ENCODE data around the gene CMKLR1.

The CMKLR1 gene

GRCh38 chr12:108335349-108336119 lies 3.6 kb downstream of the CMKLR1 start:
- no peak for ATAC-seq
- DNase-seq: no peak

DNA sequence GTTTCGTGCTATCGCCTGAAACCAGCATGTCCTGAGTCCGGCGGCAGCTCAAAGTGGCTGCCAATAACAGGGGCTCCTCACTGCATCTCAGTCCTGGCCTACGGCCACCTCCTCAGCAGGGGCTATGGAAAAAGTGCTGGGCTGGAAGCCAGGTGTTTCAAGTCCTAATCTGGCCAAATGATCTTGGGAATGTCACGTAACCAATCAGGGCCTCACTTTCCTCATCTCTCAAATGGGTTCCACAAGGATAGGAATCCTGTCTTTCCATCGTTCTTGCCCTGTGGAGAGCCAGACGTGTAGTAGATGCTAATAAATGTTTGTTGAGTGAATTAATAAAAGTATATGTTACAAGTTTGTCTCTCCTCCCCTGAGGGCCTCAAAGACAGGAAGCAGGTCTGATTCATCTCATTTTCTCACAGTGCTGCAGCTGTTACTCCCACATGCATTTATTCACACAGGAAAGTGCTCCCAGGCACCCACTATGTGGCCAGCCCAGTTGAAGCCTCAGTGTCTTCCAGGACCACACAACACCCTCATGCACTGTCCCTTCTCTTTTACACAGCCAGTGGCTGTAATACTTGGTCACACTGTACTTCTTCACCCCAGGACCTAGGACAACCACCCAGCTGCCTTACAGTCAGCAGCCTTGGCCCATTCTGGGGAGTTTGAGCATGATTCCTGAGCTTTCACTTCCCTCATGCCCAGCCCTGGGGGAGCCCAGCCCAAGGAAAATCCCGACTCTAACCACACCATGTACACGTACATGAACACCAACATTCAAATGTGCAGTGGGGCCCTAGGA lies 5.0 kb downstream of the CMKLR1 start:
- DNase-seq (no peak), ATAC-seq (peak; percentile 53)

DNA sequence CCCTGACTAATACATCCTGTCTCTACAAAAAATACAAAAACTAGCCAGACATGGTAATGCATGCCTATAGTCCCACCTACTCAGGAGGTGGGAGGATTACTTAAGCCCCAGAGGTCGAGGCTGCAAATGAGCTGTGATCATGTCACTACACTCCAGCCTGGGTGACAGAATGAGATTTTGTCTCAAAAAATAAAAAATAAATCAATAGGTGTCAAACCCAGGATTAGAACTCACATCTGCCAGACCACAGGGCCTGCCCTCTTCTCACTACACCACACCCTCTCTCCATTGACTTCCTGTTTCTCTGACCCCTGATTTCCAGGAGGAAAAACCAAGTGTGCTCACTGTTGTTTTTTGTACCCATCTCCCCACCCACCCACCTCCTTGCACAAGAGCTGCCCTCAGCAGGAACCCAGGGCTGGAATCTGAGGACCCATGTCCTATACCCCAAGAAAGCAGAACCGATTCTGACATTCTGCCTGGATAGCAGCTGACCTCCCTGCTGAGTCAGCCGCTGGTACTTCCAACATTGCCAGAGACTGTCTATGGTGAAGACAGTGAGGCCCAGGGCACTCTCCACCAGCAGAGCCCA lies 6.2 kb downstream of the CMKLR1 start:
- ATAC-seq (peak; percentile 15), DNase-seq (no peak)

DNA sequence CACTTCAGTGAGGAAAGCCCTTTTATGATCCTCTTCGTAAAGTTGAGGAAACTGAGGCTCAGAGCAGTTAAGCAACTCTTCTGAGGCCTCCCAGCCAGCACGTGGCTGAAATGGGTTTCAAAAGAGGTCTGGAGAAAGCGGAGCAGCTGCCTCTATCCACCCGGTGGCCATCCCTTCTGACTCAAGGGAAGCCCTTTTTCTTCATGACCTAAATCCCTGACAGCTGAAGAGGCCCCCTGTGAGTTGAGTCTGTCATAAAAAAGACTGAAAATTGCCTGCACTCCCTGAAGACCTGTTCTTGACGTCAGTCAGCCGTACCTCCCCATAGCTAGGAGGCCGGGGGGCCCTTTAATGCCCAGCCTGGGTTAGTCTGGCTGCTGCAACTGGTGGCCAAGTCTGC lies 10.7 kb downstream of the CMKLR1 start:
- DNase-seq (no peak), ATAC-seq (no peak)

DNA sequence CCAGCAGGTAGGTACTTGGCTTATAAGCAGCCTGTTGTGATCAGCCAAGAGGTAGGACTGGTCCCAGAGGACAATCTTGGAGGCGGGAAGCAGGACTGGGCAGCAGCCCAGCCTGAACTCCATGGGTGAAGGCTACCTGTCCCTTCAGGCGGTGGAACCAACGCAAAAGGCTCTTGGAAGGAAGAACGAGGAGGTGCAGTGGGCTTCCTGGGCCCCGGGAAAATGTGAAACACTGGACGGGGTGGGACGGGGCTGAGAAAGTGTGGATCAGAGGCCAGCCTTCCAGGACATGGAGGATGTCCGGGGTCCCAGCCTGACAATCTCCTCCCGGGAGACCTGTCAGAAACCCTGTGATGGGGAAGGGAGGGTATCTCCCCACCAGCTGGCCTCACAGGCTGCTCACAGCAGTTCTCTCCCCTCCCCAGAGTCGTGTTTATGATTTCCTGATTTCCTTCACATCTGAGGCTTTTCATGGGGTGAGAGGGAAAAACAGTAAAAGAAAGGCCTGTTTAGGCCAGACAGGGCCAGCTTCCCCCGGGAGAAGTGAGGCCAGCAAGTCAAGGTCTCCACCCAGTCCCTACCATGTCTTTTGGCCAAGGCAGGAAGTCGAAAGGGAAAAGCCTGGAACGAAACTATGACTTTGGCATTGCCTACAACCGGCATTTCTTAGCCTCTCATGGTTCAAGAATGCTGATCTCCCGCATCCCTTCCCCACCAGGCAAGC lies 11.3 kb downstream of the CMKLR1 start:
- no peak for ATAC-seq
- no peak for DNase-seq

DNA sequence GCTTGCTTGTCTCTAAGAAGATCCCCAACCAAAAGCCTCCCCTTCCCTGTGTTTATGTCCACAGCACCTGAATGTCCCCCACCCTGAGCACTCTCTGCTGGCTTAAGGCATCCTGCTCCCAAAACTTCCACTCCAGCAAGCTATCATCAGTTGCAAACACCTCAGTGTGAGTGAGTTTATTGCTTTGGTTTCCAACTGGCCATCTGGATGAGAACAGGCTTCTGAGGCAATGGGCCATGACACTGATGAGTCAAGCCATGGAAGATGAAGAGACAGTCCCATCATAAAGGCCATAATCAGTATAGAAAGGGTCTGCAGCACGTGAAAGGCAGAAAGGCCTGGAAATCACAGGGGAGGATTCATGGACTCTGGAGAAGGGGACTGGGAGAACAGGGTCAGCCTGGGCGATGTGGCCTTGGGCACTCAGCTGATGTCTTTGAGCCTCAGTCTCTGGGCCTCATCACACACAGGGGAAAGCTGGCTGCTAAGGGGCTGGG lies 12.8 kb downstream of the CMKLR1 start:
- no peak for DNase-seq
- ATAC-seq: no peak

DNA sequence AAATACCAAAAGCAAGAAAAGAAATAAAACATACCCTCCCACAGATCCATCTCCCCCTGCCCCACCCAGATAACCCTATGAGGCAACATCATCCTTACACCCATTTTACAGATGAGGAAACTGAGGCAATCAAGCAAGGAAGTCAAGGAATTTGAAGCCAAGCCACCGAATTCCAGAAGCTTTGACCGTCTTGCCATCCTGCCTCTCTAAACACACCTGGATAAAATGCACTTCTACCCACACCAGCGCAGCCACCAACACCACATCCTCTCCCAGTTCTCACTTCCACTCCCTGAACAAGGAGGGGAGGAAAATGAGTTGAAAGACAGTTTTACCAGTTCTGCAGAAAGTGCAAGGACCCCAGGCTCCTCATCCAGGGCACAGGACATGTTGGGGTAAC lies 13.6 kb downstream of the CMKLR1 start:
- ATAC-seq: no peak

DNA sequence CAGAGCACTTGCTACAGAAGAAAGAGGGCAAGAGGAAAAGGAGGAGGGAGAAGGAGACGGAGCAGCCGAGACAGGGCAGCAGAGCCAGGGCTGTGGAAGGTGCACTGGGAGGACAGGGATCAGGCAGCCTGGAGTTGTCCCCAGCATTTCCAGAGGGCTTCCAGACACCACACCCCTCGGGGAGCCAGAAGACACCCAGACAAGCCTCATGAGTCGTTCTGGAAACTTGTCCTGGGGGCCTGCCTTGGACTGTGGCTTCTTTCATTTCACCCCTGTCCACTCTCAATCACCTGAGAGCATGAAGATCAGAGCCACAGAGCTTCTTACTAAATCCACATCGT lies 14.1 kb downstream of the CMKLR1 start:
- DNase-seq (no peak), ATAC-seq (no peak)

More for the DNA sequence above, 13.6 kb downstream of the CMKLR1 start:
- DNase-seq: no peak

DNA sequence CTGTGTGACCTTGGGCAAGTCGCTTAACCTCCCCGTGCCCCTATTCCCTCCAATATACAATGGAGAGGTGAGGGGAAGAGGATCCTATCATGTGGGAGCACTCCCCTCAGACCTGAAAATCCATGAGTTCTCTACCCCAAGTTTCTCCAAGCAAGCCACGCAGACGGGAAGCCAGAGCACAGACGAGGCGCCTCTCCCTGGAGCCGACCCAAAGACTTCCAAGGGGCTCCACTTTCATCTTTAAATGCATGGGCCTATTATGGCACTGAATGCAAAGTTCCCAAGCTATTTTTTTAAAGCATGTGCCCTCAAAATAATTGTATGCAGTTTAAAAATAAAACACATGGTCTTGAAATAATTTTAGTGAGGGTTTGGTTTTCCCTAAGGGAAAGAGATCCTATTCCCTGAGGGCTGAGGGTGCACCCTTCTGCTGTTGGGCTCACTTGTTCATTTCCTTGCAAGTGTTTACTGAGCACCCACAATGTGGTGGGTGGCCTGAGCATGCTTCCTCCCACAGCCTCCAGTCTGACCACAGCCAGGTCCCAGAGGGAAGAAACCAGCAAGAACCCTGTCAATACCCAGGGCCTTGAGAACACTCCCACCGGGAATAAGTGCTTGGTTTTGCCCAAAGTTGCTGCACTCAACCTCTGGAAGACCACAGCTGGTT lies 14.6 kb downstream of the CMKLR1 start:
- no peak for ATAC-seq
- no peak for DNase-seq

GRCh38 chr12:108323581-108323980 lies 15.5 kb downstream of the CMKLR1 start:
- no peak for DNase-seq
- ATAC-seq: no peak

- DNase-seq: no peak
- no peak for ATAC-seq
Measured at GRCh38 chr12:108322998-108323397, 16.1 kb downstream of the CMKLR1 start.

DNA sequence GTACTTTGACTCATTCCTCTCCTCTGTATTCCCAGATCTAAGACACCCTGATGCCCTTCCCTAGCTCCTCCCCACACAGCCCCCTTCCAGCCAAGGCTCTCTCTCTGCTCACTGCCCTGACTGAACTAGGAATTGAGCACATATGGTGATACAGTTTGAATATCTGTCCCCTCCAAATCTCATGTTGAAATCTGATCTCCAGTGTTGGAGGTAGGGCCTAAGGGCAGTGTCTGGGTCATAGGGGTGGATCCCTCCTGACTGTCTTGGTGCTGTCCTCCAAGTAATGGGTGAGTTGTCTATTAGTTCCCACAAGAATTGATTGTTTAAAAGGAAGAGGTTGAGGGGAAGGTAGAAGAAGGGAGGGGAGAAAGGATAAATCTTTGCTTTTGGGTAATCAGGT lies 17.4 kb downstream of the CMKLR1 start:
- DNase-seq: no peak

DNA sequence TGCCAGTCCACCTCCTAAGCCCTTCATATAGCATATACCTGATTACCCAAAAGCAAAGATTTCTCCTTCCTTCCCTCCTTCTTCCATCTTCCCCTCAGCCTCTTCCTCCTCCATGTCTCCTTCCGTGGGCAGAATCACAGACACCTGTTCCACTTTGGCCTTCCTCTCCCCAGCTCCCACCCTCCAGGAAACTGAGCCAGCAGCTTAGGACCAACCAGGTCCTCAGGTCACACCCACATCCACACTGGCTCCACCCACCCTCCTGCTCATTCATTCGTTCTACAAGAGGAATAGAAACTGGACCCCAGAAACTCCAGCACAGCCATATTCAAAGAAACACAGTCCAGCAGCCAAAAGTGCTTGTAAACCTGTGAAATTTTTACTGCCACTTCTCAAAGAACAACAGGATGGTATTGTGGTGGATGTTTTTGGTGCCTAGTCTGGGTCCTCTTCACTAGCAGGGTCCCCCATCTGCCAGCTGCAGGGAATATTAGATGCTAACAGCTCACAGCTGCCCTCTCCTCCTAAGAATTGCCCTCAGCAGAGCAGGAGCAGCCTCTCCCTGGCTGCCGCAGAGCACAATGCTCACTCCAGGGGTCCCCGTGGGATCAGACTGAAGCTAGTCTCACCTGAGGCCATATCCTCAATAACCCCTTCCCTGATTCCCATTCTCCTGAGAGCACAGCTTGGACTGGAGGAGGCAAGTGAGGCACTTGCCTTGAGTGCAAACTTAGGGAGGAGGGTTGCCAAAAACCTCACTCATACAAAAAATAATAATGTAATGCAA lies 18.4 kb downstream of the CMKLR1 start:
- no peak for ATAC-seq
- no peak for DNase-seq

More for the DNA sequence above, 17.4 kb downstream of the CMKLR1 start:
- ATAC-seq: no peak

- DNase-seq: no peak
- ATAC-seq: no peak
Measured at GRCh38 chr12:108319277-108320234, 19.6 kb downstream of the CMKLR1 start.

GRCh38 chr12:108318472-108319275 lies 20.4 kb downstream of the CMKLR1 start:
- no peak for DNase-seq
- no peak for ATAC-seq

DNA sequence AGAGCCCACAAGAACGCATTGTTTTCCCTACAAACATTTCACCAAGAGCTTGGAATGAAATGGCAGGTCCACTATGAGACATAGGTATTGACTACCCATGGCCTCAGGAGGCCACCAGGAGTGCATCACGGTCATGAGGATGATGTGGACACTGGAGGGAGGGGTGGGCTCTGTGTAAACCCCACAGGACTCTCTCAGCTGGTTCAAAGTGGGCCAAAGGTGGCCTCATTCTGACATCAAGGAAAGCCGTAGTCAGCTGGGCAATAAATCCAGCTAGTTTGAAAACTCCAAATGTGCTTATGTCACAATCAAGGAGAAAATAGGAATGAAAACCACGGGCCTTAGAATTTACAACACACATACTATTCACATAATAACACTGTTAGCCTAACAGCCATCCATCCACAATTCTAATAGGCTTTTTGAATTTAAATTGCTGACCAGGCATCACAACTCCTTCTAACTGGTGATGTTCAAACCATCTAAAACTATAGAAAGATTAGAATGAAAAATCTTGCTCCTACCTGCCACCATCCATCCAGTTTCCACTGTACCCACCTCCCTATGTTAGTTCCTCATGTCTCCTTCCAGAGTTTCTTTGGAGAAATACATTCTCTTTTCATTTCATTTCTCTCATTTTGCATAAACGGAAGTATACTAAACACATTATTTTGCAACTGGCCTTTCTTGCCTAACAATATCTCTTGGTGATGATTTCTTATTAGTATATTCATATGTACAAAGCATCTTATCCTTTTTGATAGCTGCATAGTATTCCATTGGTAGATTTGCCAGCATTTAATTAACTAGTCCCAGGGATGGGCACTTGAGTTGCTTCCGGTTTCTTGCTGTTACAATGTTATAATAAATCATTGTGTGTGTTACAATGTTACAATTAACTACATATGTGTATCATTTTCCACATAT lies 21.5 kb downstream of the CMKLR1 start:
- DNase-seq (no peak), ATAC-seq (no peak)

- DNase-seq: no peak
- no peak for ATAC-seq
Measured at GRCh38 chr12:108316176-108317086, 22.7 kb downstream of the CMKLR1 start.

All from stimulated activated naive CD8-positive, alpha-beta T cell treated with anti-CD3 and anti-CD28 coated beads, Interleukin-15, Interleukin-2, amounts not matched to agents 100 U/mL and 50 U/mL, for 24 hours (primary cell).